C4-2B (cell line): Measurements from ENCODE around the gene CNGA1.

Experiments used
- CTCF ChIP-seq: fragments of 450-650 bp; conservative IDR thresholded peaks from 2 replicates; pipeline ENCODE4 v1.5.1; 2017; ENCODE audit warnings: mild to moderate bottlenecking
- ZFX ChIP-seq: fragments of 450-650 bp; IDR thresholded peaks from 2 replicates; pipeline ENCODE4 v1.6.1; 2017

GRCh38 chr4:47972721-47973120 lies 43.8 kb downstream of the CNGA1 start:
- TF ChIP-seq CTCF, result no peak
- no peak for TF ChIP-seq ZFX
